GM06990 (cell line): ENCODE results near the gene TMPRSS9.

Experiments
- DNase-seq: peaks from one replicate; pipeline ENCODE4 v3.0.0-alpha.2; 2011; ENCODE audit not compliant: insufficient read length; ENCODE audit errors: extremely low read depth
- H3K27me3 ChIP-seq: replicated peaks from 2 replicates; pipeline ENCODE4 v1.6.0; 2011; ENCODE audit warnings: low read length; ENCODE audit not compliant: control insufficient read depth, insufficient read depth
- H3K36me3 ChIP-seq: 2 replicates; pipeline ENCODE4 v1.5.1; 2011; ENCODE audit warnings: low read length; ENCODE audit not compliant: control insufficient read depth, insufficient read depth
- H3K4me3 ChIP-seq: replicated peaks from 2 replicates; pipeline ENCODE4 v1.5.1; 2011; ENCODE audit warnings: low read depth, mild to moderate bottlenecking, control low read depth, low read length
- TF ChIP-seq, protein P1 (sequence below): IDR thresholded peaks from 2 replicates; pipeline ENCODE4 v1.5.1; 2011; ENCODE audit warnings: low read length, control low read depth, mild to moderate bottlenecking, inconsistent platforms; ENCODE audit not compliant: insufficient read depth, poor library complexity, severe bottlenecking

TMPRSS9 gene

DNA sequence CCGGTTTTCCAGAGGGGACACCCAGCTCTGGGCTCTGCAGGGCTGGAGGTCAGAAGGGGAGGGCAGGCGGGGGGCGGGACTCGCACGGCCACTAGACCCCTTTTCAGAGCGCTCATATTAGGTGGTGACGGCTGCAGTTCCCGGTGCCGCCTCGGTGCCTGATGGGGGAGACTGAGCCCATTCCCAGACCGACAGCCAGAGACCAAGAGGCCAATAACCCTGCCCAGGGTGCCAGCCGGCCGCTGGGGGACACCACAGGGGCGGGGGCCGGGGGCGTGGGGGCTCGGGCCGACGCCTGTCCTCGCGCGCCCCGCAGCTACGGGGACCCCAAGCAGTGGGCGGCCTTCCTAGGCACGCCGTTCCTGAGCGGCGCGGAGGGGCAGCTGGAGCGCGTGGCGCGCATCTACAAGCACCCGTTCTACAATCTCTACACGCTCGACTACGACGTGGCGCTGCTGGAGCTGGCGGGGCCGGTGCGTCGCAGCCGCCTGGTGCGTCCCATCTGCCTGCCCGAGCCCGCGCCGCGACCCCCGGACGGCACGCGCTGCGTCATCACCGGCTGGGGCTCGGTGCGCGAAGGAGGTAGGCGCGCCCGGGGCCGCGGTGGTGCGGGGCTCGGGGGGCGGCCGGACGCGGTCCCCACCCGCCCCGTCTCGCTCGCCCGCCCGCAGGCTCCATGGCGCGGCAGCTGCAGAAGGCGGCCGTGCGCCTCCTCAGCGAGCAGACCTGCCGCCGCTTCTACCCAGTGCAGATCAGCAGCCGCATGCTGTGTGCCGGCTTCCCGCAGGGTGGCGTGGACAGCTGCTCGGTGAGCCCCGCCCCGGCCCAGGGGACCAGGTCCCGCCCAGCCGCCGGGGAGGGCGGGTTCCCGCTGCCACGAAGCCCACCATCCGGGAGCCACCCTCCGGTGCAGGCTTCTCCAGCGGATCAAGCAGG, 64.9 kb downstream of the TMPRSS9 start:
- no peak for DNase-seq
- H3K27me3 ChIP-seq: no peaks in the 10 kb centered on the region
- H3K36me3 ChIP-seq: peaks cover 9% of the 10 kb centered on the region
- TF ChIP-seq, protein P1, sequence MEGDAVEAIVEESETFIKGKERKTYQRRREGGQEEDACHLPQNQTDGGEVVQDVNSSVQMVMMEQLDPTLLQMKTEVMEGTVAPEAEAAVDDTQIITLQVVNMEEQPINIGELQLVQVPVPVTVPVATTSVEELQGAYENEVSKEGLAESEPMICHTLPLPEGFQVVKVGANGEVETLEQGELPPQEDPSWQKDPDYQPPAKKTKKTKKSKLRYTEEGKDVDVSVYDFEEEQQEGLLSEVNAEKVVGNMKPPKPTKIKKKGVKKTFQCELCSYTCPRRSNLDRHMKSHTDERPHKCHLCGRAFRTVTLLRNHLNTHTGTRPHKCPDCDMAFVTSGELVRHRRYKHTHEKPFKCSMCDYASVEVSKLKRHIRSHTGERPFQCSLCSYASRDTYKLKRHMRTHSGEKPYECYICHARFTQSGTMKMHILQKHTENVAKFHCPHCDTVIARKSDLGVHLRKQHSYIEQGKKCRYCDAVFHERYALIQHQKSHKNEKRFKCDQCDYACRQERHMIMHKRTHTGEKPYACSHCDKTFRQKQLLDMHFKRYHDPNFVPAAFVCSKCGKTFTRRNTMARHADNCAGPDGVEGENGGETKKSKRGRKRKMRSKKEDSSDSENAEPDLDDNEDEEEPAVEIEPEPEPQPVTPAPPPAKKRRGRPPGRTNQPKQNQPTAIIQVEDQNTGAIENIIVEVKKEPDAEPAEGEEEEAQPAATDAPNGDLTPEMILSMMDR: no peak
- H3K4me3 ChIP-seq: no peak overlapping the region

DNA sequence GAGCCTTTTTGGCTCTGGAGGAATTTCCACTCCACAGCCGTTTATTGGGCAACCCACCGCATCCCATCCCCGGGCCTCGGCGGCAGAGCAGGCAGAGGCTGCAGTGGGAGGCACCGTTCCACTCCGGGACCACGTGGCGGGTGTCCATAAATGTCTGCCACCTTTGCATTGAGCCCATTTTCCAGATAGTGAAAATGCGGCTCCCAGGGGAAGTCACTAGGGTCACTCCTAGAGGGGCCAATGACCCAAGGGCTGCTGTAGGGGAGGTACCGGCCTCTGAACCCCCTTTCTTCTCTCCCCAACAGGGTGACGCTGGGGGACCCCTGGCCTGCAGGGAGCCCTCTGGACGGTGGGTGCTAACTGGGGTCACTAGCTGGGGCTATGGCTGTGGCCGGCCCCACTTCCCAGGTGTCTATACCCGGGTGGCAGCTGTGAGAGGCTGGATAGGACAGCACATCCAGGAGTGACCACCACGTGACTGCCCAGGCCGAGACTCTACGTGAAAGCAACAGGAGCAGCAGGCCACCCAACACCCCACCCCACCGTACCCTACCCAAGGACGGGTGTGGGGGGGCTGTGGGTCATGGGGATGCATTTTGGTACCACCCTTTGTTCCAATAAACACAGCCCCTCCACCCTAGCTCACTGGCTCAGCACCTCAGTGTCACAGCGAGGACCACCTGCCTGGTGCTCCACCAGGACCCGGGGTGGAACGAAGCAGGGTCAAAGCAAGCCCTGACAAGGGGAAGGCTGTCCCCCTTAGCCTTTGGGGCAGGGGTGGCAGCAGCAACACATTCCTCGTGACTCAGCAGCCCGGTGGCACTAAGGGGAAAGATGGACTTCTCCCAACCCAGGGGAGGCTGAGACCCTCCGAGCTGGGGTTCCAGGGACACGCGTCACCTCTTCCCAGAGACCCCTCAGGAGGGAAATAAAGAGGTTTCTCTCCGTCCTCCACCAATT, 65.8 kb downstream of the TMPRSS9 start:
- H3K36me3 ChIP-seq: peaks cover 14% of the 10 kb centered on the region
- TF ChIP-seq, protein P1: no peak
- H3K27me3 ChIP-seq: no peaks in the 10 kb centered on the region
- H3K4me3 ChIP-seq: peak overlapping the region; percentile 88
- no peak for DNase-seq

DNA sequence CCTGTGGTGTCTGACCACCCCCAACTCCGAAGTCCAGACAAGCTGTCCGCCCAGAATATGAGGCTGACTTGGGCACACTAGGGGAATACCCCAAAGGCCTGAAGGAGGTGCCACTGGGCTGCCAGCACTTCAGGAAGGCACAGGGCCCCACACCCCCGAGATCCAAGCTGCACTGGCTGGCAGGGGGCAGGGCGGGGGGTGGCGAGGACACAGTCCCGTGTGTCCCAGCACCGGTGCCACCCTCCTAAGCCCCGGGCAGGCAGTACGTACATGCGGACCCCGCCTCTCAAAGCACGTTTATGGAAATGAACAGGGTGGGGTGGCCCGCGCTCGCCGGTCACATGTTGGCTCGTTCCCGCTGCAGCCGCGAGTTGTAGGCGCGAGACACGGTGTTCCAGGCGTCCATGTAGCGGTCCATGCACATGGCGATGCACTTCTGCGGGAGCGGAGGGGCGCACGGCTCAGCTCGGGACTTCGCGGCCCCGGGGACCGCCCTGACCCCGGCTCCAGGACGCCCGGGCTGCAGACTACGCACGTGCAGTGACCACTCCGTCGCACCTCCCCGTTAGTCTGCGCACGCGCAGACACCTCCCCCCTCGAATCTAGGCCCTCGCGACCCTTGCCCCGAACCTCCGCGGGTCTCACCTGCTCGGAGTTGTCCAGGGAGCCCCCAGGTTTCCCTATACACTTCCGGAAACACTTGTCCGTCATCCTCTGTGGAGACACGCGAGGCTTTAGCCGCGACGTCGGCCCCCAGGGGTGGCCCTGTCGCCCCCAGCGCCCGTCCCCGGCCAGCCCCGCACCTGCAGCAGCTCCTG, 66.8 kb downstream of the TMPRSS9 start:
- Histone ChIP-seq H3K4me3 (peak overlapping the region; percentile 88), H3K27me3 (no peaks in the 10 kb centered on the region), H3K36me3 (peaks cover 19% of the 10 kb centered on the region)
- TF ChIP-seq, protein P1: no peak
- DNase-seq: no peak

DNA sequence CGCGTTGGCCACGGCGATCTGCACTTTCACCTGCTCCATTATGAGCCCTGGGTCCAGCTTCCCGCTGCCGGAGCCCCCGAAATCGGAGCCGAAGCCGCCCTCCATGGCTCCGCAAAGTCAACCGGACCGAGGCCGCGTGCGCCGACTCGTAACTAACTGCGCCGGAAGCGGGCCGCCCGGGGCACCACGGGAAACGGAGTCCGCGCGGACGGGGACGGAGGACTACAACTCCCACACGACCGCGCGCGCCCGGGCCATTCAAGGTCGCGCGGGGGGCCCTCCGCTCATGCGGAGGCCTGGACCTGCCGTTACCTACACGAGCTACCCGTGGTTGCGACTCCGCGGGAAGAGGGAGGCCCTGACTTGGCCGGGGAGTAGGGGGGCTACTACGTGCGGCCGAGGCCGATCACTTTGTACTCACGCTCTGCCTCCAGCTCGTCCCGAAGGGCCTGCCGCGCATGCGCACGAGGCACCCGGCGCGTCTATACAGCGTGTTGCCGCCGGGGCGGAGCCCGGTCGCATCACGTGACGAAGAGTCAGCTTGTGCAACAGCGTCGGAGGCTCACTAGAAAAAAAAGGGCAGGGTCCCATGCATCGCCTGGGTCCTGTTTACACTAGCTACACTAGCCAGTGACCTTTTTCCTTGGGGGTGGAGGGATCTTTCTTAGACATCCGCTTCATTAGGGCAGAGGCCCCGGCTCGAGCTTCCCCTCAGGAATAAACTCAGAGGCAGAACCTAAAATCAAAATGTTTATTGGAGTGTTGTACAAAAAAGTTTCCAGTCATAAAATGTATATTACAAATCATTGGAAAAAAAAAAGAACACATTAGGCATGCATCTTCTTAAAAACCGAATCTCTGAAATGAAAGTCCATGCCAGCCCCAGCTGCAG, 67.6 kb downstream of the TMPRSS9 start, which contains the start of gene TIMM13:
TIMM13 (minus strand) TSS at position 158 of the 892 bp plus-strand sequence; CDS start at position 105, 53 bp downstream.
- Histone ChIP-seq H3K27me3 (no peaks in the 10 kb centered on the region), H3K4me3 (peak within 1 kb of the TSS; percentile 88), H3K36me3 (peaks cover 24% of the 10 kb centered on the region)
- DNase-seq: peak; percentile 98
- TF ChIP-seq, protein P1: no peak
